ENCODE measurements around the gene TAS1R2.

The TAS1R2 gene

DNA sequence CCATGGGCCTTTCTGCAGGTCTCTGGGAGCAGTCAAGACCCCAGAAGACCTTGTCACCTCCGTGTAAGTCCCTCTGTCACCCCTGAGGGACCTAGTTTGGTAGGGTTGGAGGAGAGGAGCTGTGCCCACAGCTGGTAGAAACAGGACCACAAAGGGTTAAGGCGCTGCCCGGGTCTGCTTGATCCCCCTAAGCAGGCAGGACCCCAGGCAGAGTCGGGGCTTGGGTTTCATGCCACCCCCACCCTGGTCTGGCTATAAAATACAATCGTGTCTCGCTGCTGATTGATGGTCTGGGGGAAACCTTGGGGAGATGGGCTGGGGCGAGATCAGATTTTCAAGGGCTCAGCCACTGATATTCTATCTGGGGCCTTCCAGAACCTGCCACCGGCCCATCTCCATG, 50.9 kb downstream of the TAS1R2 start:
- TF ChIP-seq JUND (IDR thresholded peaks at IDR 0.05; ENCODE audit: low read depth) = no peak

DNA sequence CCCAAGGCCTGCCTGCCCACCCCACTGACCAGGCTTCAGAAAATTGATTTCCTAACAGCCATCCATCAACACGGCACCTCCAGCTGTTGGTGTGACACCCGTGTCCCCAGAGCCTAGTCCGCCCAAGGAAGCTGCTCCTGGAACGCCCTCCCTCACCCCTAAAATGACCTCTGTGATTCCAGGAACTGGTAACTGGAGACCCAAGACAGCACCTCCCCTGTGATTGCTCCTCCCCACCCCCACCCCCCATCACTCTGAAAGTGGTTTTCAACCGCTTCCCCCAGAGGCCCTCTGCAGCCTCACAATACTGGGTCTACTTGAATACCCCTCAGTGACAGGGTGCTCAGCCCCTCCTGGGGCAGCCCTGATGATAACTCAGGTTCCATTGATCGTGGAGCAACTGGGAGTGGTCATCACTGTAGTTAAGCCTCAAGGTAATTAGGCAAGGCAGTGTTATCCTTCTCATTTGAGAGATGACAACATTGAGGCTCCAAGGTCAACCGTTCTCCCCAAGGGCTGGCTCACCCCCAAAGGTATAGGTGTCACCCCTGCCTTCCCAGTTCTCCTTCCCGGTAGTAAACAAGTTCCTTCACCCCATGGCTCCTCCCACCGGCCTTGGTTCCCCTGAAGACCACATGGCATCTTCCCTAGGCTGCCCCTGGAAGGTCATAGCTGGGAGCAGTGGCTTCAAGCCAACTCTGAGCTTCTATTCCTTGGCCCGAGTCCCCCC, 52.0 kb downstream of the TAS1R2 start:
- in situ Hi-C loops (cut with HindIII; ENCODE audit: low pct_unique_long_range_greater_than_20kb, low sequenced_read_pairs) = no loop called here
- DNase-seq (ENCODE audit: low read depth in 1 of 2, low spot score in 1 of 2) = no peak
- TF ChIP-seq JUND (IDR thresholded peaks at IDR 0.05; ENCODE audit: low read depth) = no peak

More for the DNA sequence above, 50.9 kb downstream of the TAS1R2 start:
- in situ Hi-C loops (cut with HindIII; ENCODE audit: low pct_unique_long_range_greater_than_20kb, low sequenced_read_pairs) = no loop called here
- DNase-seq (ENCODE audit: low read depth in 1 of 2, low spot score in 1 of 2) = no peak

GRCh38 chr1:18805925-18806849, 53.3 kb downstream of the TAS1R2 start:
- DNase-seq (ENCODE audit: low read depth in 1 of 2, low spot score in 1 of 2) = no peak
- in situ Hi-C loops (cut with HindIII; ENCODE audit: low pct_unique_long_range_greater_than_20kb, low sequenced_read_pairs) = no loop called here
- no peak for TF ChIP-seq JUND (IDR thresholded peaks at IDR 0.05; ENCODE audit: low read depth)

GRCh38 chr1:18805150-18805879, 54.1 kb downstream of the TAS1R2 start:
- no peak for DNase-seq (ENCODE audit: low read depth in 1 of 2, low spot score in 1 of 2)
- TF ChIP-seq JUND (IDR thresholded peaks at IDR 0.05; ENCODE audit: low read depth) = no peak

DNA sequence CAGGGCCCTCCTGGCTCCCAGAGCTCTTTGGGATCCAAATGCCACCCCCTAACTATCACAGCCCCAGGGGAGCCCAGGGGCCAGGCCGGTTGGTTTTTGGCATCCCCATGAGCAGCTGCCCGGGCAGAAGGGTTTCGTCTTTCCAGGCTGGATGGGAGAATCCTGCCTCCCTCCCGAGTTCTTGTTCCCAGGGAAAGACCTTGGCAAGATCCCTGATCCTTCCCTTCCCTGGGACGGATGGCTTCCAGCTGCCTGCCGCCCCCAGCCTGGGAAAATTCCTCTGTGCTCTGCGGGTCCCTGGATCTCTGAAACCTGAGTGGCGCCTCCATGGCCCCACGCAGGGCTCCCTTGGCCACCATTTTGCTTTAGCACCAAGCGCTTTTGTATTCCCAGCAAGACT, 55.6 kb downstream of the TAS1R2 start:
- DNase-seq (ENCODE audit: low read depth in 1 of 2, low spot score in 1 of 2) = no peak
- no peak for TF ChIP-seq JUND (IDR thresholded peaks at IDR 0.05; ENCODE audit: low read depth)
- in situ Hi-C loops (cut with HindIII; ENCODE audit: low pct_unique_long_range_greater_than_20kb, low sequenced_read_pairs) = no loop called here

More at GRCh38 chr1:18805150-18805879, 54.1 kb downstream of the TAS1R2 start:
- in situ Hi-C loops (cut with HindIII; ENCODE audit: low pct_unique_long_range_greater_than_20kb, low sequenced_read_pairs) = no loop called here

DNA sequence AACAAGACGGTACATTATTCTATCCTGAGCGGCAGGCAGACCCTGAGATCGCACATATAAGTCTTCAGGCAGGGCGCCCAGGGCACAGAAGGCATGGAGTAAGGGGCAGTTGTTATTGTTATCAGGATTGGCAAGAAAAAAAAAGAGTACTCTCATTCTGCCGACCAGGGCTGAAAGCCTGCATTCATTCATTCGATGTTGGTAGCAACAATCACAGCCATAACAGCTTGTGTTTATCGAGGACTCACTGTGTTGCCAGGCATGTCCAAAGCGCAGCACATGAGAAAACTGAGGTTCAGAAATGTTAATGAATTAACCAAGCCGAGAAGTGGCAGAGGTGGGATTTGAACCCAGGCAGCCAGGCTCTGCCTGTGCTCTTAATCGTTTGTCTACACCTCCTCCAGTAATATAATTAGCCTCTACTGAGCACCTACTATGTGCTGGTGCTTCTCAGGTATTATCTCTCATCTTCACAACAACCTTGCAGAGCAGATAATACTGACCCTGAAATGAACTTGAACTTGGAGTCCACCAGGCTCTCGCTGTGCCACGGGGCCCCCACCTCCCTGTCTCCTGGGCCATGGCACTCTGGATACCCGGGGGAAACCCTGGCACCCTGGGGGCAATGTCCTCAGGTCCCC, 56.2 kb downstream of the TAS1R2 start:
- in situ Hi-C loops (cut with HindIII; ENCODE audit: low pct_unique_long_range_greater_than_20kb, low sequenced_read_pairs) = no loop called here
- no peak for TF ChIP-seq JUND (IDR thresholded peaks at IDR 0.05; ENCODE audit: low read depth)
- DNase-seq (ENCODE audit: low read depth in 1 of 2, low spot score in 1 of 2) = no peak

DNA sequence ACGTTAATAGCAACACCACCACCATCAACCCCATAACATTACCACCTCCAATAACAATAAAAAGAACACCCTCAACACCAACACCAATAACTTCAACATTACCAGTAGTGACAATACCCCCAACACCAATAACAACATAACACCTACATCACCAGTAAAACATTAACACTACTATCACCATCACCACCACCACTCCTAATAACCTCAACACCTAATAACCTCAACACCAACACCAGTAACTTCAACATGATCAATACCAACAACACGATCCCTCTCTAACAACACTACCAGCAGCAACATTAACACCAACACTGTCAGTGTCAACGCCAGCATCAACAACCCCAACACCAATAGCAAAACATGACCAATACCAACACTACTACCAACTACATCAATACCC, 57.2 kb downstream of the TAS1R2 start:
- in situ Hi-C loops (cut with HindIII; ENCODE audit: low pct_unique_long_range_greater_than_20kb, low sequenced_read_pairs) = no loop called here
- no peak for DNase-seq (ENCODE audit: low read depth in 1 of 2, low spot score in 1 of 2)

DNA sequence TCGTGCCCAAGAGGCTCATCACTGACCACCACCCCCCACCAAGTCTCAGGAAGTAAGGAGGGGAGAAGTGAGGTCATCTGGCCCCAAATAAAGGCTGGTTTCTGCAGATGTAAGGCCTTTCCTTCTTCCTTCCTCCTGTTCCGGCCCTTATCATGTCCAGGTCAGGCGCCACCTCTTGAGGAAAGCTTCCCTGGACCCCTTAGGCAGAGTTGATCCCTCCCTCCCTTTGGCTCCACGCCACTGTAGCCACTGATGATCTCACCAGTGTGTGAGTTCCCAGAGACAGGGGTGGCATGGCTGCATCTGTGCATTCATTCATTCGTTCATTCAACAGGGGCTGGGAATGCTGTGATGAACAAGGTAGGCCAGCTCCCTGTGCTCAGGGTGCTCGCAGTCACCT, 59.2 kb downstream of the TAS1R2 start:
- in situ Hi-C loops (cut with HindIII; ENCODE audit: low pct_unique_long_range_greater_than_20kb, low sequenced_read_pairs) = no loop called here
- no peak for DNase-seq (ENCODE audit: low read depth in 1 of 2, low spot score in 1 of 2)
- no peak for TF ChIP-seq JUND (IDR thresholded peaks at IDR 0.05; ENCODE audit: low read depth)

More for the DNA sequence above, 57.2 kb downstream of the TAS1R2 start:
- TF ChIP-seq JUND (IDR thresholded peaks at IDR 0.05; ENCODE audit: low read depth) = no peak

GRCh38 chr1:18799454-18799853, 60.0 kb downstream of the TAS1R2 start:
- in situ Hi-C loops (cut with HindIII; ENCODE audit: low pct_unique_long_range_greater_than_20kb, low sequenced_read_pairs) = no loop called here
- DNase-seq (ENCODE audit: low read depth in 1 of 2, low spot score in 1 of 2) = no peak
- no peak for TF ChIP-seq JUND (IDR thresholded peaks at IDR 0.05; ENCODE audit: low read depth)

DNA sequence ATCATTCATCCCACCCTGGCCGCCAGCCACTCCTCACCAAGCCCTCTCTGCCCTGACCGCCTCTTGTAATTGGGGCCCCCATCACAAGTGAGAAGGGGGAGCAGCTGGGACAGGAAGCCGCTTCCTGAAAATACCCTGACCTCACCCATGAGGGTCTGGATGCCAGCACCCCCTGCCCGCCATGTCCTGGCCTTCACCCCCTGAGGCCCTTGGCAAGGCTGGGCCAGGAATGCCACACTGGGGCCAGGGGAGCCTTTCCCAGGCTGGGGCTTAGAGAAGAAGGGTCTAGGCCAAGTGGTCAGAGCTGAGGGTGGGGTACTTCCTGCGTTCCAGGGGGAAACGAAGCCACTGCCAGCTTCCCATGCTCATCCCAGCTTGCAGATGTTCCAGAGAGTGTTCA, 60.5 kb downstream of the TAS1R2 start:
- DNase-seq (ENCODE audit: low read depth in 1 of 2, low spot score in 1 of 2) = no peak
- no peak for TF ChIP-seq JUND (IDR thresholded peaks at IDR 0.05; ENCODE audit: low read depth)
- in situ Hi-C loops (cut with HindIII; ENCODE audit: low pct_unique_long_range_greater_than_20kb, low sequenced_read_pairs) = no loop called here

- DNase-seq (ENCODE audit: low read depth in 1 of 2, low spot score in 1 of 2) = no peak
- TF ChIP-seq JUND (IDR thresholded peaks at IDR 0.05; ENCODE audit: low read depth) = no peak
- in situ Hi-C loops (cut with HindIII; ENCODE audit: low pct_unique_long_range_greater_than_20kb, low sequenced_read_pairs) = no loop called here
These were observed 60.9 kb downstream of the TAS1R2 start for GRCh38 chr1:18798533-18798932.

DNA sequence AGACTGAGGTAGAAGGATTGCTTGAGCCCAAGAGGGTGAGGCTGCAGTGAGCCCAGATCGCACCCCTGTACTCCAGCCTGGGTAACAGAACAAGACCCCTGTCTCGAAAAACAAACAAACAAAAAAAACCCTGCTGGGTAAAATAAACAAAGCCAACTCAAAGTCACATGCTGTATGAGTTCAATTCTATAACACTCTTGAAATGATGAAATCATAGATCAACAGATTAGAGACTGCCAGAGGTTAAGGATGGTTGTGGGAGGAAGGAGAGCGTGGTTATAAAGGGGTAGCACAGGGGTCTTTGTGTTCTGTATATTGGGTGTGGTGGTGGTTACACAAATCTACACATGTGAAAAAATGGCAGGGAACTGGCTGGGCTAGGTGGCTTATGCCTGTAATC, 62.5 kb downstream of the TAS1R2 start:
- in situ Hi-C loops (cut with HindIII; ENCODE audit: low pct_unique_long_range_greater_than_20kb, low sequenced_read_pairs) = no loop called here
- no peak for DNase-seq (ENCODE audit: low read depth in 1 of 2, low spot score in 1 of 2)
- no peak for TF ChIP-seq JUND (IDR thresholded peaks at IDR 0.05; ENCODE audit: low read depth)
